ENCODE results near the gene NEK10. TPM values are rescaled to one million over a fixed set of nuclear protein-coding genes. Genes with fewer than 3 reads are reported as not detected.

NEK10 gene
- total and polyA plus RNA-seq, 2 donors (not counting 3 experiments of a cell fraction or from before 2014, with no cell fraction given) = 0.32 to 5.0 TPM

DNA sequence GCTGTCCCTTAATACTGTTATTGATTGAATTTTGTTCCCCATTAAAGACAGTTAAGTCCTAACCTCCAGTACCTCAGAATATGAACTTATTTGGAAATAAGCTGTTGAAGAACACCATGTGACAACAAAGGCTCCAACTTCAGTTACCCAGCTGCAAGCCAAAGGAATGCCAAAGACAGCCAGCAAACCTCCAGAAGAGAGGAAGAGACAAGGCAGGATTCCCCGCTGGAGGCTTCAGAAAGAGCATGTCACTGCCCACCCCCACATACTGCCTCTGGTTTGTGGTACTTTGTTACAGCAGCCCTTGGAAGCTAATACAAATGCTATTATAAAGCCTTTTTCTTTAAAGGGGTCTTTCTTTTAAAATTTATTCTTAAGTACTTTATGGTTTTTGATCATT lies 18.4 kb upstream of the NEK10 start:
- Histone ChIP-seq H3K9ac (replicated peaks; ENCODE audit: extremely low read depth, insufficient read depth, low read length) (no peak overlapping the region), H3K9me3 (replicated peaks; ENCODE audit: control insufficient read depth, insufficient read depth, low read length) (no peaks in the 10 kb centered on the region), H3K27ac (ENCODE audit: insufficient read depth, low read depth, low read length) (no peak overlapping the region), H3K79me2 (ENCODE audit: control insufficient read depth, insufficient read depth, low read length) (no peaks in the 10 kb centered on the region), H3K36me3 (ENCODE audit: control insufficient read depth in 2 of 2, extremely low read depth in 1 of 2, insufficient read depth in 2 of 2, low read length in 2 of 2) (peaks cover 5 to 25% of the 10 kb centered on the region in 2 experiments), H2AFZ (ENCODE audit: low read depth, low read length) (no peak overlapping the region), H4K20me1 (replicated peaks; ENCODE audit: control insufficient read depth, extremely low read depth, insufficient read depth, low read length) (no peaks in the 10 kb centered on the region), H3K27me3 (ENCODE audit: control insufficient read depth in 2 of 2, insufficient read depth in 2 of 2, low read length in 2 of 2) (no peaks in the 10 kb centered on the region), H3K4me2 (ENCODE audit: insufficient read depth, low read length) (no peak overlapping the region), H3K9me1 (replicated peaks; ENCODE audit: control insufficient read depth, extremely low read depth, insufficient read depth, low read length) (no peaks in the 10 kb centered on the region), H3K4me1 (ENCODE audit: control insufficient read depth, extremely low read depth, insufficient read depth, low read length) (no peaks in the 10 kb centered on the region), H3K4me3 (replicated peaks in 1 of 3; ENCODE audit: insufficient read depth in 1 of 3, low read depth in 1 of 3, low read length in 3 of 3) (no peak overlapping the region)
- DNase-seq (ENCODE audit: low read depth, low spot score) (no peak), FAIRE-seq (no peak)
- ChIA-PET POLR2A (no interaction called here), CTCF (no interaction called here)
- dilution Hi-C loops (cut with MboI; ENCODE audit: extremely low pct_ligation_motif_present, low sequenced_read_pairs) = no loop called here
- BruUV-seq (replicated peaks) = no TSS peak
- TF ChIP-seq, protein P1, sequence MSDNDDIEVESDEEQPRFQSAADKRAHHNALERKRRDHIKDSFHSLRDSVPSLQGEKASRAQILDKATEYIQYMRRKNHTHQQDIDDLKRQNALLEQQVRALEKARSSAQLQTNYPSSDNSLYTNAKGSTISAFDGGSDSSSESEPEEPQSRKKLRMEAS (IDR thresholded peaks at IDR 0.05; ENCODE audit: insufficient read depth, insufficient read length) = no peak
- TF ChIP-seq POLR2A (IDR thresholded peaks at IDR 0.05; ENCODE audit: low read depth, low read length) = no peak
- intact Hi-C loops (cut with micrococcal nuclease) = no loop called here

DNA sequence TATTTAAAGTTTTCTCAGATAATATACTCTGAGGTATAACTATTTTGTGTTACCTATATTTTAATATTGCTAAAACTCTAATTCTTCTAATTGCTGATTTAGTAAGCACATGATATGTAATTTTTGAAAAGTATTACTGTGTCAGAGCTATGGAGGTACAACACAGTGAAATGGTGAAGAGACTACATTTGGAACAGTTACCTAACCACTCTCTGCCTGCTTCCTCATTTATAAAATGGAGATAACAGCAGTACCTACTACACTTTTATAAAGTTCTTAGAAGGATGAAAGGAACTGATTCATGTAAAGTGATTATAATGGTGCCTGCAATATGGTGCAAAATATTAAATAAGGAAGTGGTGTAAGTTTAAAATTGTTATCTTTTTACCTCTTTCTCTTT lies 16.3 kb upstream of the NEK10 start:
- H3K27me3 ChIP-seq (ENCODE audit: control insufficient read depth in 2 of 2, insufficient read depth in 2 of 2, low read length in 2 of 2) = no peaks in the 10 kb centered on the region
- dilution Hi-C loops (cut with MboI; ENCODE audit: extremely low pct_ligation_motif_present, low sequenced_read_pairs) = no loop called here
- TF ChIP-seq MYC (IDR thresholded peaks at IDR 0.05; ENCODE audit: low read depth, low read length) (no peak), POLR2A (IDR thresholded peaks at IDR 0.05; ENCODE audit: low read depth, low read length) (no peak), FOS (IDR thresholded peaks at IDR 0.05; ENCODE audit: borderline replicate concordance, insufficient read depth, low read length) (no peak), GATA2 (IDR thresholded peaks at IDR 0.05; ENCODE audit: insufficient read depth, insufficient read length, low read depth, low read length) (no peak), JUN (IDR thresholded peaks at IDR 0.05; ENCODE audit: borderline replicate concordance, insufficient read depth, insufficient read length, low read depth) (no peak), POLR2AphosphoS5 (IDR thresholded peaks at IDR 0.05; ENCODE audit: insufficient read depth, low read depth, low read length) (no peak), EZH2 (IDR thresholded peaks at IDR 0.05; ENCODE audit: borderline replicate concordance, low read depth, low read length, severe bottlenecking) (no peak)
- TF ChIP-seq, protein P2, sequence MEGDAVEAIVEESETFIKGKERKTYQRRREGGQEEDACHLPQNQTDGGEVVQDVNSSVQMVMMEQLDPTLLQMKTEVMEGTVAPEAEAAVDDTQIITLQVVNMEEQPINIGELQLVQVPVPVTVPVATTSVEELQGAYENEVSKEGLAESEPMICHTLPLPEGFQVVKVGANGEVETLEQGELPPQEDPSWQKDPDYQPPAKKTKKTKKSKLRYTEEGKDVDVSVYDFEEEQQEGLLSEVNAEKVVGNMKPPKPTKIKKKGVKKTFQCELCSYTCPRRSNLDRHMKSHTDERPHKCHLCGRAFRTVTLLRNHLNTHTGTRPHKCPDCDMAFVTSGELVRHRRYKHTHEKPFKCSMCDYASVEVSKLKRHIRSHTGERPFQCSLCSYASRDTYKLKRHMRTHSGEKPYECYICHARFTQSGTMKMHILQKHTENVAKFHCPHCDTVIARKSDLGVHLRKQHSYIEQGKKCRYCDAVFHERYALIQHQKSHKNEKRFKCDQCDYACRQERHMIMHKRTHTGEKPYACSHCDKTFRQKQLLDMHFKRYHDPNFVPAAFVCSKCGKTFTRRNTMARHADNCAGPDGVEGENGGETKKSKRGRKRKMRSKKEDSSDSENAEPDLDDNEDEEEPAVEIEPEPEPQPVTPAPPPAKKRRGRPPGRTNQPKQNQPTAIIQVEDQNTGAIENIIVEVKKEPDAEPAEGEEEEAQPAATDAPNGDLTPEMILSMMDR (IDR thresholded peaks at IDR 0.05; ENCODE audit: extremely low read depth in 1 of 2, insufficient read depth in 1 of 2, low read depth in 1 of 2, low read length in 2 of 2) = no peak
- TF ChIP-seq, protein P1 (IDR thresholded peaks at IDR 0.05; ENCODE audit: insufficient read depth, insufficient read length) = no peak
- H3K4me1 ChIP-seq (ENCODE audit: control insufficient read depth, extremely low read depth, insufficient read depth, low read length) = peaks cover 7% of the 10 kb centered on the region
- no peaks in the 10 kb centered on the region for H4K20me1 ChIP-seq (replicated peaks; ENCODE audit: control insufficient read depth, extremely low read depth, insufficient read depth, low read length)
- no TSS peak for BruUV-seq (replicated peaks)
- no peaks in the 10 kb centered on the region for H3K9me1 ChIP-seq (replicated peaks; ENCODE audit: control insufficient read depth, extremely low read depth, insufficient read depth, low read length)
- H3K36me3 ChIP-seq (ENCODE audit: control insufficient read depth in 2 of 2, extremely low read depth in 1 of 2, insufficient read depth in 2 of 2, low read length in 2 of 2) = peaks cover 2 to 24% of the 10 kb centered on the region in 2 experiments
- no peak overlapping the region for H3K27ac ChIP-seq (ENCODE audit: insufficient read depth, low read depth, low read length)
- no peaks in the 10 kb centered on the region for H3K79me2 ChIP-seq (ENCODE audit: control insufficient read depth, insufficient read depth, low read length)
- FAIRE-seq (no peak), DNase-seq (ENCODE audit: low read depth, low spot score) (no peak)
- H3K4me2 ChIP-seq (ENCODE audit: insufficient read depth, low read length) = no peak overlapping the region
- ChIA-PET POLR2A (no interaction called here), CTCF (no interaction called here)
- no peak overlapping the region for H2AFZ ChIP-seq (ENCODE audit: low read depth, low read length)
- H3K4me3 ChIP-seq (replicated peaks in 1 of 3; ENCODE audit: insufficient read depth in 1 of 3, low read depth in 1 of 3, low read length in 3 of 3) = no peak overlapping the region
- intact Hi-C loops (cut with micrococcal nuclease) = no loop called here
- no peaks in the 10 kb centered on the region for H3K9me3 ChIP-seq (replicated peaks; ENCODE audit: control insufficient read depth, insufficient read depth, low read length)
- no peak overlapping the region for H3K9ac ChIP-seq (replicated peaks; ENCODE audit: extremely low read depth, insufficient read depth, low read length)
